Endothelial cell of umbilical vein (primary cell): ENCODE data around the gene RILPL2. TPM values are rescaled to one million over a fixed set of nuclear protein-coding genes. Genes with fewer than 3 reads are reported as not detected.
A peak's percentile ranks its signal among the peaks of the same experiment; 100 is the strongest.

Source experiments
- BruUV-seq: library from RNA; stranded (reverse); fragments of 400-500 nt; replicated peaks from 2 replicates; lab custom pipeline; 2021; lab: Mats Ljungman, UMichigan
- CTCF ChIA-PET: fragments of 300-600, 350-600 bp; sonication (Branson Sonifier 250); formaldehyde crosslinking; loops from one replicate; lab custom pipeline; 2021; ENCODE audit warnings: antibody characterized with exemption, inconsistent platforms; lab: Charles Lee
- POLR2A ChIA-PET: fragments of 300-600, 350-600 bp; sonication (Branson Sonifier 250); formaldehyde crosslinking; loops from one replicate; lab custom pipeline; 2021; ENCODE audit warnings: antibody characterized with exemption, inconsistent platforms; lab: Charles Lee
- DNase-seq: peaks from one replicate; pipeline ENCODE4 v3.0.0-alpha.2; 2011; ENCODE audit warnings: low read depth, low spot score
- FAIRE-seq: peaks from 2 replicates; lab custom pipeline; 2011; peaks lifted over from hg19 to GRCh38; lab: Jason Lieb, UNC
- H2AFZ ChIP-seq: 2 replicates; pipeline ENCODE4 v1.6.0; 2012; ENCODE audit warnings: low read depth, low read length, control low read depth, inconsistent platforms
- H3K27ac ChIP-seq: 2 replicates; pipeline ENCODE4 v1.5.1; 2011; ENCODE audit warnings: low read depth, mild to moderate bottlenecking, control low read depth, low read length, moderate library complexity; ENCODE audit not compliant: insufficient read depth
- H3K27me3 ChIP-seq, 2 experiments: 2 replicates each; pipeline versions ENCODE4 v1.6.0 to v1.6.1; 2011; ENCODE audit warnings: low read length in 2 of 2, mixed read lengths in 1 of 2; ENCODE audit not compliant: control insufficient read depth in 2 of 2, insufficient read depth in 2 of 2
- H3K36me3 ChIP-seq, 2 experiments: 2 replicates in 1 of 2; 3 replicates in 1 of 2; pipeline ENCODE4 v1.5.1; 2011; ENCODE audit warnings: low read length in 2 of 2, mild to moderate bottlenecking in 1 of 2, moderate library complexity in 1 of 2; ENCODE audit not compliant: control insufficient read depth in 2 of 2, insufficient read depth in 2 of 2; ENCODE audit errors: extremely low read depth in 1 of 2
- H3K4me1 ChIP-seq: 3 replicates; pipeline ENCODE4 v1.5.1; 2011; ENCODE audit warnings: mild to moderate bottlenecking, low read length; ENCODE audit not compliant: control insufficient read depth, insufficient read depth; ENCODE audit errors: extremely low read depth
- H3K4me2 ChIP-seq: 2 replicates; pipeline ENCODE4 v1.6.1; 2011; ENCODE audit warnings: low read length, control low read depth, mixed read lengths; ENCODE audit not compliant: insufficient read depth
- H3K4me3 ChIP-seq, 3 experiments: fragments of 200-600 bp in 1 of 3; sonication (generic), shearing (Covaris generic) in 1 of 3; replicated peaks in 1 of 3; 2 replicates each; pipeline ENCODE4 v1.5.1; 2011 to 2016; ENCODE audit warnings: control low read depth in 3 of 3, low read length in 3 of 3, mild to moderate bottlenecking in 2 of 3, inconsistent platforms in 1 of 3, low read depth in 1 of 3, moderate library complexity in 1 of 3; ENCODE audit not compliant: insufficient read depth in 1 of 3
- H3K79me2 ChIP-seq: 2 replicates; pipeline ENCODE4 v1.6.0; 2012; ENCODE audit warnings: low read length, inconsistent platforms; ENCODE audit not compliant: control insufficient read depth, insufficient read depth
- H3K9ac ChIP-seq: replicated peaks from 2 replicates; pipeline ENCODE3; 2011; ENCODE audit warnings: low read length, control low read depth; ENCODE audit not compliant: insufficient read depth; ENCODE audit errors: extremely low read depth
- H3K9me1 ChIP-seq: replicated peaks from 3 replicates; pipeline ENCODE4 v1.6.0; 2011; ENCODE audit warnings: mild to moderate bottlenecking, low read length; ENCODE audit not compliant: control insufficient read depth, insufficient read depth; ENCODE audit errors: extremely low read depth
- H3K9me3 ChIP-seq: replicated peaks from 2 replicates; pipeline ENCODE4 v1.5.1; 2012; ENCODE audit warnings: low read length, inconsistent platforms; ENCODE audit not compliant: control insufficient read depth, insufficient read depth
- H4K20me1 ChIP-seq: replicated peaks from 2 replicates; pipeline ENCODE3; 2011; ENCODE audit warnings: mild to moderate bottlenecking, low read length; ENCODE audit not compliant: control insufficient read depth, insufficient read depth; ENCODE audit errors: extremely low read depth
- EZH2 ChIP-seq: IDR thresholded peaks from 2 replicates; pipeline ENCODE4 v1.6.1; 2012; ENCODE audit warnings: borderline replicate concordance, low read depth, mild to moderate bottlenecking, moderate library complexity, low read length, inconsistent platforms; ENCODE audit not compliant: severe bottlenecking
- JUN ChIP-seq: IDR thresholded peaks from 2 replicates; pipeline ENCODE4 v1.6.1; 2011; ENCODE audit warnings: borderline replicate concordance, low read depth; ENCODE audit not compliant: insufficient read length, insufficient read depth
- MYC ChIP-seq: IDR thresholded peaks from one replicate; pipeline ENCODE4 v1.6.1; 2011; ENCODE audit warnings: mild to moderate bottlenecking, low read depth, low read length
- dilution Hi-C: fragments of 300-500 bp; cut with MboI; formaldehyde crosslinking; loops from one replicate; pipeline ENCODE4 v1.15.0; 2019; ENCODE audit warnings: low sequenced_read_pairs; ENCODE audit not compliant: extremely low pct_ligation_motif_present
- intact Hi-C: fragments of 100-400 bp; cut with micrococcal nuclease; formaldehyde crosslinking; loops from one replicate; pipeline ENCODE4 v1.10.0; 2022
- polyA plus RNA-seq, 4 experiments: library from polyadenylated mRNA; depleted of rRNA in 3 of 4; stranded (reverse) in 3 of 4; unstranded in 1 of 4; fragments of >200 nt; gene quantifications; 2 replicates each; pipeline versions ENCODE4 v1.2.1 to v1.2.3, GENCODE V29; 2011 to 2012; ENCODE audit warnings: missing spikeins in 1 of 4
- total RNA-seq: library from RNA; stranded (reverse); gene quantifications from 2 replicates; pipeline ENCODE4 v1.2.3, GENCODE V29; 2021
- TF ChIP-seq, protein P1 (sequence below): IDR thresholded peaks from 2 replicates; pipeline ENCODE4 v1.6.1; 2011; ENCODE audit not compliant: insufficient read depth, insufficient read length
- TF ChIP-seq, protein P2 (sequence below), 2 donors: IDR thresholded peaks; 1 replicate in 1 of 2; 2 replicates in 1 of 2; pipeline ENCODE4 v1.5.1; 2011; ENCODE audit warnings: low read length in 2 of 2, mild to moderate bottlenecking in 2 of 2, moderate library complexity in 2 of 2, control low read depth in 1 of 2, inconsistent platforms in 1 of 2, low read depth in 1 of 2; ENCODE audit not compliant: insufficient read depth in 1 of 2; ENCODE audit errors: extremely low read depth in 1 of 2

Gene RILPL2
- total and polyA plus RNA-seq, 2 donors (not counting 3 experiments of a cell fraction or from before 2014, with no cell fraction given): 3.3 to 4.6 TPM

DNA sequence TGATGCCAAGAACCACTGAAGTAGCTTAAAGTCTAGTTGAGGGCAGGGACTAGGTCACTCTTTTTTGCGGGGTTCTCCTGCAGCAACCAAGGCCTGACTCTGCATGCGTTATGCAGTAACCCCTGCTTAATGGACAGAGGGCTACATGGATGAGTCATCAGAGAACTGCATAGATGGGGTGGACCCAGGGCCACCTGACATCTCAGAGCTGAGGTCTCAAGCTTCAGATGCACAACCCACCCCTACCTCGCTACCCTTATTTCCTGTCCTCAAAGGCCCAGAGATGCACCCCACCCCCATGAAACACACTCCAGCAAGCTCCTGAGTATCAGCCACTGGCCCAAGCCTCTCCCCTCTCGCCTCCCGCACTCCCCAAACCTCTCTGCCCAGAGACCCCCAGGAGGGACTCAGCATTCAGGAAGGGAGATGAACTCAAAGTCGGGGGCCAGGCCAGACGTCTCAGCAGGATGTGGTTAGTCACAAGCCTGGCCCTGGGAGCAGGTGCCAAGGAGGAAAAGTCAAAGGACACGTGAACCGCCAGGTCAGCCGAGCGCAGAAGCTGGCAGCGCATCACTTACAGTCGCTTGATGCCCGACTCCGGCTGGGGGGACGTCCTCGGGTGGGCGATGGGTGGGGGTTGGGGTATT is 47.2 kb upstream of the RILPL2 start:
- H3K9ac ChIP-seq: no peak overlapping the region
- H3K27ac ChIP-seq: no peak overlapping the region
- dilution Hi-C loops: no loop called here
- H3K36me3 ChIP-seq: peaks cover 0 to 4% of the 10 kb centered on the region in 2 experiments
- no peaks in the 10 kb centered on the region for H3K9me1 ChIP-seq
- no peak overlapping the region for H3K4me3 ChIP-seq
- ChIA-PET POLR2A (interaction anchor here (0.6 kb wide), 1 partner anchor 198 kb away, joined by 3 read pairs; no protein-coding TSS in a partner anchor), CTCF (interaction anchor here (1.2 kb wide), 1 partner anchor 98 kb away, joined by 4 read pairs; no protein-coding TSS in a partner anchor)
- no peaks in the 10 kb centered on the region for H3K9me3 ChIP-seq
- TF ChIP-seq MYC: no peak
- no peak for TF ChIP-seq EZH2
- TF ChIP-seq, protein P1, sequence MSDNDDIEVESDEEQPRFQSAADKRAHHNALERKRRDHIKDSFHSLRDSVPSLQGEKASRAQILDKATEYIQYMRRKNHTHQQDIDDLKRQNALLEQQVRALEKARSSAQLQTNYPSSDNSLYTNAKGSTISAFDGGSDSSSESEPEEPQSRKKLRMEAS: no peak
- TF ChIP-seq, protein P2, sequence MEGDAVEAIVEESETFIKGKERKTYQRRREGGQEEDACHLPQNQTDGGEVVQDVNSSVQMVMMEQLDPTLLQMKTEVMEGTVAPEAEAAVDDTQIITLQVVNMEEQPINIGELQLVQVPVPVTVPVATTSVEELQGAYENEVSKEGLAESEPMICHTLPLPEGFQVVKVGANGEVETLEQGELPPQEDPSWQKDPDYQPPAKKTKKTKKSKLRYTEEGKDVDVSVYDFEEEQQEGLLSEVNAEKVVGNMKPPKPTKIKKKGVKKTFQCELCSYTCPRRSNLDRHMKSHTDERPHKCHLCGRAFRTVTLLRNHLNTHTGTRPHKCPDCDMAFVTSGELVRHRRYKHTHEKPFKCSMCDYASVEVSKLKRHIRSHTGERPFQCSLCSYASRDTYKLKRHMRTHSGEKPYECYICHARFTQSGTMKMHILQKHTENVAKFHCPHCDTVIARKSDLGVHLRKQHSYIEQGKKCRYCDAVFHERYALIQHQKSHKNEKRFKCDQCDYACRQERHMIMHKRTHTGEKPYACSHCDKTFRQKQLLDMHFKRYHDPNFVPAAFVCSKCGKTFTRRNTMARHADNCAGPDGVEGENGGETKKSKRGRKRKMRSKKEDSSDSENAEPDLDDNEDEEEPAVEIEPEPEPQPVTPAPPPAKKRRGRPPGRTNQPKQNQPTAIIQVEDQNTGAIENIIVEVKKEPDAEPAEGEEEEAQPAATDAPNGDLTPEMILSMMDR (IDR thresholded peaks at IDR 0.05; ENCODE audit: extremely low read depth in 1 of 2, insufficient read depth in 1 of 2, low read depth in 1 of 2, low read length in 2 of 2): no peak
- TF ChIP-seq JUN: peak; percentile 35
- no peaks in the 10 kb centered on the region for H3K79me2 ChIP-seq
- H3K4me2 ChIP-seq: no peak overlapping the region
- FAIRE-seq: peak; percentile 44
- H3K27me3 ChIP-seq: no peaks in the 10 kb centered on the region
- intact Hi-C loops: no loop called here
- no TSS peak for BruUV-seq
- H4K20me1 ChIP-seq: no peaks in the 10 kb centered on the region
- peaks cover 18% of the 10 kb centered on the region for H3K4me1 ChIP-seq
- H2AFZ ChIP-seq: no peak overlapping the region
- DNase-seq: no peak
